Epidermal melanocyte (primary cell): ENCODE measurements around the gene ZDHHC11B.
"Not testable (repeated sequence)": the region's sequence is repeated elsewhere in the genome, so short reads cannot be mapped to it uniquely, and the experiment has no call there.

Experiments
- DNase-seq: peaks from one replicate; pipeline ENCODE4 v3.0.0; 2011; ENCODE audit warnings: low spot score; ENCODE audit not compliant: insufficient read length

Gene ZDHHC11B

DNA sequence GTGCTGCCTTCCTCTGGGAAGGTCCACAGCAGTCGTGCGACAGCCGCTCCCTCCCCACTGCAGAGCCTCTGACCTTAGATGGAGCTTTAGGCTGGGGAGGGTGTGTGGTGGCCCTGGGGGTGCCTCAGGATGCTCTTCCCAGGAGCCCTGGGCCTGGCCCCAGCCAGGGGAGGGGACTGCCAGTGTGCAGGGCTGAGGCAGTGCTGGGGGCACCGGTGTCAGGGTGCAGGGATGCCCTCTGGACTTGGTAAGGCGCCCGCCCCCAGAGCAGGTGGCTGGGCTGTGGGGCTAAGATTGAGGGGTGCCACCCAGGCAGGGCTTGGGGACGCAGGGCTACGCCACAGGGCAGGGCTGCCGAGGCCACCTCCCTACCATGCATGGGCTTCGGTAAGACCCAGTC is 13.9 kb downstream of the ZDHHC11B start:
- DNase-seq: not testable (repeated sequence)

DNA sequence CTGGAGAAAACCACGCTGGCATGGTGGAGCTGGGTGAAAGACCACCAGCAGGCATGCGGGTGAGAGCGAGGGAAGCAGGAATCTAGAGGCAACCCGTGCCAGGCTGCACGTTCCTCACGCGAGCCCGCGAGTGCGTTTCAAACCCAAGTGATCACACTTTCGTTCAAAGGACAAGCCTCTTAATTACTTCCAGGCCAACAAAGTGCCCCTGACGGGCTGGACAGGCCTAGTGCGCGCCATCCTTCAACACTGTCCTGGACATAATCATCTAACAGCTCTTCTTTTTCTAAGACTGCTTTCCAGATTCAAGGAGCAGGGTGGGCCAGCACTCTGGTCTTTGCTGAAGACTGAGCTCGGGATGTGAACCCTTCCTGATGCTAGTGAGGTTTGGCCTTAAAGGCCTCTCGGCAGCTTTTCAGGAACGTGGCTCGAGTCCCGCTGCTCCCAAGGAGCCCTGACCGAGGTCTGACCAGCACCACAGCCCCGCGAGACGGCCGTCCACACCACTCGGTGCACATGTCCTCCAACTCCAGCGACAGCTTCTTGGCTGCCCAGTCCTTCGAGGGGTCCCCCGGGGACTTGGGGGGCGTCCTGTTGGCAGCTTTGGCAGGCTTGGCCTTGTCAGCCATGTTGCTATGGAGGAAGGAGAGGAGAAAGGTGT is 14.9 kb downstream of the ZDHHC11B start:
- not testable (repeated sequence) for DNase-seq

DNA sequence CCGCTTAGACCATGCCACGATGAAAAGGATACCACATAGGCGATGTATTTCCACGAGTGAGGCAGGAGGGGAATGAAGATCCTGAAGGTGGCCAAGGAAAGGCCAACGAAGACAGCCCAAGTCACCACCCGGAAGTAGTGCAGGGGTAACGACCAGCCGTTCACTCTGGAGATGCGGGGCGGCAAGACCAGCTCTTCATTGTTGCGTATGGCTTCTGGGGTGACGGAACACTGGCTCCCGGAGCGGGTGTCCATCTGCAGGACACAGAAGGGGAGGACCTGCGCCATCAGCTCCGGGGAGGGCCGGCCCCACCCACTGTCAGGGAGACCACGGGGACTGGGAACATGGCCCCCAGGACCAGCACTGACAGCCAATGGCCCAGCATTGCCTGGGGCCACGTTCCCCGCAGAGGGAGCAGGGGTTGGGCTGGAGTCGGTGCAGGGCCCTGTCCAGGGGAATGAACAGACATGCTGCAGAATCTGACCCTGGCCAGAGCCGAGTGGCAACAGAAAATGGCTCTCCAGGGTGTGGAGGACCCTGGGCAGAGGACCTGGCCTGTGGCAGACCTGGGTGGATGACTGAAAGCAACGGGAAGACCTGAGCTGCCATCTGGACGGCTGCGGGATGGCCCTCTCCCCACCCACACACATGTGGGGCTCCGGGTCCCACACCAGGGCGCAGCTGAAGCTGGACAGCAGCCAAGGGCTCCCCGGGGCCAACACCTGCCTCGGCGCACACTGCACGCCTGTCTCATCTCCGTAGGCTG is 17.7 kb downstream of the ZDHHC11B start:
- peak; percentile 17 for DNase-seq

DNA sequence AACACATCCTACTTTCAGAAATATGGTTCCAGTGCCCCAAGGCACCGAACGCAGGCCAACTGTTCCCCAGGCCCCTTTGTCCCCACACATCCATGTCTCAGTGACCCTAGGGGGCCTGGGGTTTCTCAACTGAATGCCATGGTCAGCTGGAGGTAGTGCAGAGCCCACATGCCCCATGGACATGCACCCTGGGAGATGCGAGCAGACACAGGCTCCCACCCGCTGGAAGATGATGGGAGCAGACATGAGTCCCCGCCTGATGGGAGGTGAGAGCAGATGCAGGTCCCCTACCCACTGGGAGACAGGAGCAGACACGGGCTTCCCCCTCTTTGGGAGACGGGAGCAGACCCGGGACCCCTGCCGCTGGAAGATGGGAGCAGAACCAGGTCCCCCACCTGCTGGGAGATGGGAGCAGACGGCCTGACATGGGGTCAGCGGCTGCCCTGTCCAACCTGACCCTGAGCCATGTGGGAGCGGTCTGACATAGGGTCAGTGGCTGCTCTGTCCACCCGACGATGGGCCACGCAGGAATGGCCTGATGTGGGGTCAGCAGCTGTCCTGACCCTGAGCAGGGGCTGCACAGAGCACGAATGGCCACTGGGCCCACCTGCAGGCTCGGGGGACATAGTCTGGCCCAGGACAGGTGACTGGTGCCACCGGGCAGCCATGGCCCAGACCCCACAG is 18.4 kb downstream of the ZDHHC11B start:
- peak; percentile 13 for DNase-seq

- no peak for DNase-seq
Observed at GRCh38 chr5:763998-764781, 20.3 kb downstream of the ZDHHC11B start.

DNA sequence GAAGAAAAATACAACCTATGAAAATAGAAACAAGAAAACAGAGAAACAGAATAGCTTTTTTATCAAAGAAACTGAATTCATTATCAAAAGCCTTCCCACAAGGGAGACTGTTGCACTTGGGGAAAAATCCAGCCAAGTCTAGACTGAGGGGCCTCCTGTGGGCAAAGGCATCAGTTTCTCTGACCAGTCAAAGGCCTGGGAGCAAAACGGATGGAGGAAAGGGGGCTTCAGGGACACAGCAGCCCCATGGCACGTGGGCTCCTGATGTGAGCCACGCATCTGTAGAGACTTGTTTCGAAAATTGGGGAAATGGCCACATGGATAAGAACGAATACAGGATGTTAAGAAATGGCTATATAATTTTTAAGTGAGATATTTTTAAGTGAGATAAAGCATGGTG is 21.1 kb downstream of the ZDHHC11B start:
- DNase-seq: peak; percentile 16

DNA sequence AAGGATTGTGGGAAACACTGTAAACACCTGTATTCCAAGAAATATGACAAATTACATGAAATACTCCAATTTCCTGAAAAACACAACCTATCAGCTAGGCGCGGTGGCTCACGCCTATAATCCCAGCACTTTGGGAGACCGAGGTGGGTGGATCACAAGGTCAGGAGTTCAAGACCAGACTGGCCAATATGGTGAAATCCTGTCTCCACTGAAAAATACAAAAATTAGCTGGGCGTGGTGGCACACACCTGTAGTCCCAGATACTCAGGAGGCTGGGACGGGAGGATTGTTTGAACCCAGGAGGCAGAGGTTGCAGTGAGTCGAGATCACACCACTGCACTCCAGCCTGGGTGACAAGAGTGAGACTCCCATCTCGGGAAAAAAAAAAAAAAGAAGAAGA is 21.5 kb downstream of the ZDHHC11B start:
- DNase-seq: not testable (repeated sequence)

DNA sequence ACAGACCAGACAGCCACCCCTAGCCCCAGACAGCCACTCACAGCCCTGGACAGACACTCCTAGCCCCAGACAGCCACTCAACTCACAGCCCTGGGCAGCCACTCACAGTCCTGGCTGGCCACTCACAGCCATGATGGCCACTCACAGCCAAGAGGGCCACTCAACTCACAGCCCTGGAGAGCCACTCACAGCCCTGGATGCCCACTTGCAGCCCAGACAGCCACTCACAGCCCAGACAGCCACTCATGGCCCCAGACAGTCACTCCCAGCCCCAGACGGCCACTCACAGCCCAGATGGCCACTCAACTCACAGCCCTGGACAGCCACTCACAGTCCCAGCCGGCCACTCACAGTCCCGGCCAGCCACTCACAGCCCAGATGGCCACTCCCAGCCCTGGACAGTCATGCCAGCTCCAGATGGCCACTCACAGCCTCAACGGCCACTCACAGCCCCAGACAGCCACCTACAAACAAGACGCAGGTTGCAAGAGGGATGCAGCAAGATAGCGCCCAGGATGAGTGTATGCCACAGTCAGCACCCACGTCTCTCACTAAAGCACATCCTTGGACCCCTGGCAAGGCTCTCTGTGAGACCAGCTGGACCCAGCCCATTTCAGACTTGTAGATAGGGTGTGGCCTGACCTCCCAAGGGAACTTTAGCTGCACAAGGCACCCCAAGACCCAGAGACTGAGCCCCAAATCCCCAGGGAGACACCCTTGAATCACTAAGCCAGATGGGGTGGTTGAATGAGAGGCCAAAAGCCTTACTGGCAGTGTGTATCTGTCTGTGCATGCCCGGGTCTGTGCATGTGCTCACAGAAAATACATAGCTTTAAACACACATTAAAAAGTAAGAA is 22.4 kb downstream of the ZDHHC11B start:
- peak; percentile 16 for DNase-seq

DNA sequence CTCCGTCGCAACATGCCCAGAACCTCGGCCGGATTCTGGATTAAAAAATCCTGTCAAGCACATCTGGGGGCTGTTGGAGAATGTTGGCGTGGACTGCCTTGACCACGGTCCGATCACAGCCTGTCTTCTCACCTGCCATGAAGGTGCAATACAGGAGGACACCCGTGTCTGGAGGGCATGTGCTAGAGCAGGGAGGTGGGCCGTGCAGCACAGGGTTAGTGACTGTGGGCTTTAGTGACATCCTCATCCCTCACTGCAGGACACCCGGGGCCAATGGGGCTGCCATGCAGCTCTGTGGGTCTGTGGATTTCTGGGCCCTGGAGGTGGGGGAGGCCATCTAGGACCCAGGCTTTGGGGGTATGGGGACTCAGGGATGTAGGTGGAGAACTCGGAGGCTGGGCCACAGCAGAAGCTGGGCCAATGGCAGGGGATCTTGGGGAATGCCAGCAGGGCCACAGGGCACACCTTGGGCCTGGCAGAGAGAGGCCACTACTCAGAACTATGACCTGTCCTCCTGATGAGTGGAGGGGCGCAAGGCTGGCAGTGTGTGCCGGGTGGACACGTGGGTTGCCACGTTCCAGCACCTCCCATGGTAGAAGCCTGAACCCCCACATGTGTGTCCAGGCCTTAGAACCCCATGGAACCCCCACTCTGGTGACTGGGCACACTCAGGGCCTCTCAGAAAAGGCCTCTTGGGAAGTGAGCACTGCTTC is 23.3 kb downstream of the ZDHHC11B start:
- DNase-seq: peak; percentile 15

GRCh38 chr5:760363-761058 is 24.0 kb downstream of the ZDHHC11B start:
- DNase-seq: peak; percentile 13

GRCh38 chr5:759781-760362 is 24.7 kb downstream of the ZDHHC11B start:
- DNase-seq: peak; percentile 13

GRCh38 chr5:759111-759751 is 25.3 kb downstream of the ZDHHC11B start:
- DNase-seq: peak; percentile 78

DNA sequence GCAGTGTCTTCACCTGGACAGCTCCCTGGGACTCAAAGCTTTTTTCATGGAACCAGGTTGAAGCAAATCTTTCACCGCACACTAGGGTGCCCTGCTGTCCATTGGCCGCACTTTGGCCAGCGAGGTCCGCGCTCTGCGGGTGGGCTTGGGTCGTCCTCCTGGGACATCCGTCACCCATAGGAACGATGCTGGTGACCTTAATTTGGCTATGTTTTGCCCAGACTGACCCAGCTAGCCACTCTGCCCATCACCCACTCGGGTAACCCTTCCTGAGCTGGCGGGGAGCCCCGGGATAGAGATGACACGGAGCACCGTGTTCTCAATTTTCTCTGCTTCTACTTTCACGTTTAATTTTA is 25.9 kb downstream of the ZDHHC11B start:
- peak; percentile 15 for DNase-seq

DNA sequence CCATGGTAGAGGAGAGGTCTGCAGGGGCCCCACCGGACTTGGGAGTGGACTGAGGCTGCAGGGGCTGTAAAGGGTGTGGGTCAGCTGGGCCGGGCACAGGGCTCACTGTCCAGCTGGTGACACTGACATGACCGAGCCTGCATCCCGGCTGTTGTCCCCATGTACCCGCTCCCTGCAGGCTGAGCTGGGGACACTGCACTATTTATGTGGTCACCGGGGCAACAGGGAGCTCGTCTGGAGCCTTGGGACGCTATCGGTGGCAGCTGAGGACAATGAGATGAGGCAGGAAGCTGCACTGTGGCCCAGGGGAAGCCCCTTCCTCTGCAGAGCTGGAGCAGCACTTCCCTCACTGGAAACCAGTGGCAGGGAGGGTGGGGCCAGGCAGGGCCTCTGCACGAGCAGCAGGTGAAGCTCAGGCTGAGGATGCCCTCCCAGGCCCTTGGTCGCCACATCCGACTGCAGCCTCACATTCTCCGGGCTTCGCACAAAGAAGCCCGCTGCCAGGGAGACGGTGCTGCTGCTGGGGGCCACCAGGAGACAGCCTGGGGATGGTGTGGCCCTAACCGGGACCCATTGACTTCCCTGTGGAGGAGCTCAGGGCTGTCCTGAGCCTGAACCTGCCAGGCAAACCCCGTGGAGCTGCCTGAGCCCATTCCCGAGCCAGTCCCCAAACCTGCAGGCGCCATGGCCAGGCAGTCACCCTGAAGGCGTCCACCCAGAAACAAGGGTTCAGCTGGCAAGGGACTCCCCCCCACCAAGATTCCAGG is 26.4 kb downstream of the ZDHHC11B start:
- peak; percentile 17 for DNase-seq

- DNase-seq: peak; percentile 15
Observed at GRCh38 chr5:757346-757930, 27.1 kb downstream of the ZDHHC11B start.

- no peak for DNase-seq
Observed at GRCh38 chr5:756865-757345, 27.6 kb downstream of the ZDHHC11B start.

GRCh38 chr5:756171-756570 is 28.4 kb downstream of the ZDHHC11B start:
- no peak for DNase-seq
